Hypothalamus (tissue), 51 donors: ENCODE data around the gene OR2L2.
"Not testable (repeated sequence)": the region's sequence is repeated elsewhere in the genome, so short reads cannot be mapped to it uniquely, and the experiment has no call there.

Experiments used
- DNase-seq, 51 donors: peaks; one replicate each; lab custom pipeline; 2025; lab: John Stamatoyannopoulos, UW

OR2L2 gene

GRCh38 chr1:248029770-248030169 lies at the start of gene OR2L2:
Gene OR2L2 (plus strand): TSS chr1:248030070. CDS start chr1:248038268, 8,198 bp downstream.
- no peak for DNase-seq

- no peak for DNase-seq
Measured at GRCh38 chr1:247992986-247993385, 36.9 kb upstream of the OR2L2 start.

- DNase-seq = no peak
Measured at GRCh38 chr1:247998811-247999210, 31.1 kb upstream of the OR2L2 start.

- no peak for DNase-seq
Measured at GRCh38 chr1:248000169-248000568, 29.7 kb upstream of the OR2L2 start.

- no peak for DNase-seq
Measured at GRCh38 chr1:248007778-248008177, 22.1 kb upstream of the OR2L2 start.

- DNase-seq = no peak
Measured at GRCh38 chr1:248009681-248010080, 20.2 kb upstream of the OR2L2 start.

- no peak for DNase-seq
Measured at GRCh38 chr1:248013229-248013710, 16.6 kb upstream of the OR2L2 start, which contains the start of gene OR2L5. Gene OR2L5 (plus strand): TSS chr1:248013660. CDS start chr1:248021948, 8,288 bp downstream.

- DNase-seq = no peak
Measured at GRCh38 chr1:248015803-248016202, 14.1 kb upstream of the OR2L2 start.

GRCh38 chr1:248045209-248045608 lies 15.3 kb downstream of the OR2L2 start:
- no peak for DNase-seq

- DNase-seq = no peak
Measured at GRCh38 chr1:248046536-248046935, 16.7 kb downstream of the OR2L2 start, which contains the start of gene OR2L3. Gene OR2L3 (plus strand): TSS chr1:248046836. CDS start chr1:248060682, 13,846 bp downstream.

GRCh38 chr1:248047008-248047407 lies 17.1 kb downstream of the OR2L2 start:
- DNase-seq = no peak

GRCh38 chr1:248054671-248055070 lies 24.8 kb downstream of the OR2L2 start:
- DNase-seq = no peak

- DNase-seq = no peak
Measured at GRCh38 chr1:248055261-248055660, 25.4 kb downstream of the OR2L2 start.

- no peak for DNase-seq
Measured at GRCh38 chr1:248065071-248065470, 35.2 kb downstream of the OR2L2 start.

GRCh38 chr1:248065604-248066003 lies 35.7 kb downstream of the OR2L2 start:
- DNase-seq = no peak

GRCh38 chr1:248083864-248084263 lies 54.0 kb downstream of the OR2L2 start:
- DNase-seq = not testable (repeated sequence)
